ENCODE measurements around the gene FETUB.

GRCh38 chr3:186664506-186664905 is 24.3 kb downstream of the FETUB start:
- TF ChIP-seq REST (tag by site-specific recombination; IDR thresholded peaks at IDR 0.05) (no peak), SP2 (tag by site-specific recombination; IDR thresholded peaks at IDR 0.05) (no peak), ZNF221 (tag by site-specific recombination; IDR thresholded peaks at IDR 0.05; ENCODE audit: borderline replicate concordance) (no peak), ZNF175 (tag by site-specific recombination; IDR thresholded peaks at IDR 0.05) (no peak)
- TF ChIP-seq, protein P1, sequence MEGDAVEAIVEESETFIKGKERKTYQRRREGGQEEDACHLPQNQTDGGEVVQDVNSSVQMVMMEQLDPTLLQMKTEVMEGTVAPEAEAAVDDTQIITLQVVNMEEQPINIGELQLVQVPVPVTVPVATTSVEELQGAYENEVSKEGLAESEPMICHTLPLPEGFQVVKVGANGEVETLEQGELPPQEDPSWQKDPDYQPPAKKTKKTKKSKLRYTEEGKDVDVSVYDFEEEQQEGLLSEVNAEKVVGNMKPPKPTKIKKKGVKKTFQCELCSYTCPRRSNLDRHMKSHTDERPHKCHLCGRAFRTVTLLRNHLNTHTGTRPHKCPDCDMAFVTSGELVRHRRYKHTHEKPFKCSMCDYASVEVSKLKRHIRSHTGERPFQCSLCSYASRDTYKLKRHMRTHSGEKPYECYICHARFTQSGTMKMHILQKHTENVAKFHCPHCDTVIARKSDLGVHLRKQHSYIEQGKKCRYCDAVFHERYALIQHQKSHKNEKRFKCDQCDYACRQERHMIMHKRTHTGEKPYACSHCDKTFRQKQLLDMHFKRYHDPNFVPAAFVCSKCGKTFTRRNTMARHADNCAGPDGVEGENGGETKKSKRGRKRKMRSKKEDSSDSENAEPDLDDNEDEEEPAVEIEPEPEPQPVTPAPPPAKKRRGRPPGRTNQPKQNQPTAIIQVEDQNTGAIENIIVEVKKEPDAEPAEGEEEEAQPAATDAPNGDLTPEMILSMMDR (tag by site-specific recombination; IDR thresholded peaks at IDR 0.05), result no peak
